Upper lobe of left lung (tissue), 4 donors: ENCODE results near the gene CACNA2D1.

Experiments used
- POLR2A ChIP-seq, 4 donors: fragments of 450-650 bp; IDR thresholded peaks; one replicate each; pipeline ENCODE4 v1.5.1; 2016 to 2017; ENCODE audit warnings: antibody characterized with exemption in 4 of 4, mild to moderate bottlenecking in 2 of 4
- POLR2AphosphoS5 ChIP-seq, 2 donors: sonication (generic); formaldehyde crosslinking; IDR thresholded peaks; one replicate each; pipeline ENCODE4 v1.5.1; 2017; ENCODE audit warnings: antibody characterized with exemption in 2 of 2

DNA sequence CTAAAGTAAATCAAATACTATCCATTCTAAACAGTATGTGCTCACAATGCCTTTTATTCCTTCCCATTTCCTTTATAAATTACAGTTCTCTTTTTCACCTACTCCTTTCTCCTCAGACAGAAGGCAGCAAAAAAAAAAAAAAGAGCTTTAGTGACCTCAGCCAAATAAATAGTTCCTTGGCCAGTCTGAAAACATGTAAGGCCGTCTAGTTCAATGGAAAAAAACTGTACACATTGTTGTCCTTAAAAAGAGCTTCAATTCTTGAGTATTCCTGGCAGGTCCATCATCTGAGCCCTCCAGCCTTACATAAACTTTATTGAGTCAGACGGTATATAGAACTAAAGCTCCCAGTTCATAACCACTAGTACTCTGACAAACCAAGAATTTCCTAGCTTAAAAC, 185.4 kb downstream of the CACNA2D1 start:
- TF ChIP-seq POLR2A (IDR thresholded peaks at IDR 0.05) (no peak), POLR2AphosphoS5 (IDR thresholded peaks at IDR 0.05) (no peak)
